ENCODE measurements around the gene ACOT7. TPM values are rescaled to one million over a fixed set of nuclear protein-coding genes. Genes with fewer than 3 reads are reported as not detected.

ACOT7 gene
- total RNA-seq, 1 experiment from 2014 or later = 165 TPM

GRCh38 chr1:6248932-6249738 is 144.4 kb downstream of the ACOT7 start:
- Histone ChIP-seq H3K4me1 (ENCODE audit: insufficient read depth, low read length) (peaks cover 21% of the 10 kb centered on the region), H3K9ac (ENCODE audit: low read length) (no peak overlapping the region), H3K27me3 (ENCODE audit: low read length) (no peaks in the 10 kb centered on the region), H3K9me2 (replicated peaks; ENCODE audit: low read length) (no peaks in the 10 kb centered on the region), H3F3A (ENCODE audit: low read length, unreplicated experiment) (no peaks in the 10 kb centered on the region), H3K4me2 (ENCODE audit: low read length) (no peak overlapping the region), H3K4me3 (ENCODE audit: low read length) (no peak overlapping the region), H3K79me2 (ENCODE audit: low read length) (no peaks in the 10 kb centered on the region), H4K20me1 (ENCODE audit: low read length) (no peaks in the 10 kb centered on the region), H3K27ac (ENCODE audit: low read length) (no peak overlapping the region), H2AFZ (ENCODE audit: low read length) (no peak overlapping the region), H3K36me3 (ENCODE audit: low read depth, low read length) (peaks cover 1% of the 10 kb centered on the region; the same call in 1 of the 2 replicates), H3K9me3 (ENCODE audit: low read length) (no peaks in the 10 kb centered on the region)
- CTCF ChIA-PET = no interaction called here
- intact Hi-C loops (cut with micrococcal nuclease) = loop anchor here (5.0 kb wide), 1 partner anchor 42 kb away; the partner anchor contains the start of gene RNF207
- ATAC-seq (no peak), DNase-seq (no peak)
- BruUV-seq (replicated peaks) = no TSS peak
- POLR2A ChIA-PET (ENCODE audit: unreplicated experiment) = no interaction called here
- no peak for TF ChIP-seq EZH2 (IDR thresholded peaks at IDR 0.05; ENCODE audit: low read length, unreplicated experiment)

- no peak for DNase-seq
- H3F3A ChIP-seq (ENCODE audit: low read length, unreplicated experiment) = no peaks in the 10 kb centered on the region
- H3K9ac ChIP-seq (ENCODE audit: low read length) = no peak overlapping the region
- H4K20me1 ChIP-seq (ENCODE audit: low read length) = no peaks in the 10 kb centered on the region
- ATAC-seq = no peak
- H3K27me3 ChIP-seq (ENCODE audit: low read length) = peaks cover 4% of the 10 kb centered on the region
- peaks cover 21% of the 10 kb centered on the region for H3K4me1 ChIP-seq (ENCODE audit: insufficient read depth, low read length)
- CTCF ChIA-PET = no interaction called here
- H3K4me3 ChIP-seq (ENCODE audit: low read length) = no peak overlapping the region
- intact Hi-C loops (cut with micrococcal nuclease) = loop anchor here (5.0 kb wide), 1 partner anchor 41 kb away; the partner anchor contains the start of gene RNF207
- H3K27ac ChIP-seq (ENCODE audit: low read length) = peak overlapping the region; percentile 67
- no TSS peak for BruUV-seq (replicated peaks)
- H3K4me2 ChIP-seq (ENCODE audit: low read length) = no peak overlapping the region
- POLR2A ChIA-PET (ENCODE audit: unreplicated experiment) = no interaction called here
- TF ChIP-seq EZH2phosphoT487 (IDR thresholded peaks at IDR 0.05; ENCODE audit: borderline replicate concordance, low read length) (no peak), EZH2 (IDR thresholded peaks at IDR 0.05; ENCODE audit: low read length, unreplicated experiment) (no peak), CTCF (conservative IDR thresholded peaks at IDR 0.05; ENCODE audit: low read depth, low read length) (no peak)
- H3K36me3 ChIP-seq (ENCODE audit: low read depth, low read length) = no peaks in the 10 kb centered on the region
- no peaks in the 10 kb centered on the region for H3K79me2 ChIP-seq (ENCODE audit: low read length)
- no peaks in the 10 kb centered on the region for H3K9me2 ChIP-seq (replicated peaks; ENCODE audit: low read length)
- no peak overlapping the region for H2AFZ ChIP-seq (ENCODE audit: low read length)
- no peaks in the 10 kb centered on the region for H3K9me3 ChIP-seq (ENCODE audit: low read length)
Observed at GRCh38 chr1:6248161-6248776, 145.3 kb downstream of the ACOT7 start.

DNA sequence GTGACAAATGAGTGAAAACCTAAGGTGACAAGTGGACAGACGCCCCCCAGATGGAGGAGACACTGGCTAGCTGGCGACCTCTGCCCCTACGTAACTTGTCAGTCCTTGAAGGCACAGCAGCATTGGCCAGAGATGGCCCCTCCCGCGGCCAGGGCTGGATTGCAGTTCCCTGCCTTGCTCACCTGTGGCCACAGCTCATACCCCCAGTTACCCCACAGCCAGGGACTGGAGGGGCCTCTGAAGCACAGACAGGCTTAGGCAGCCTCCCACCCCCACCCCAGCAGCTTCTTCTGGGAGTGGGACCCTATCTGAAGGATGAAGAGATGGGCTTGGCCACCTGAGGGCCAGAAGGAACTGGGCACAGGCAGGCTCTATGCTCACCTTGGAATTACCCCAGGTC is 145.9 kb downstream of the ACOT7 start:
- TSS peak; percentile 46 for BruUV-seq (replicated peaks)
- H3K9me3 ChIP-seq (ENCODE audit: low read length) = no peaks in the 10 kb centered on the region
- H3K27ac ChIP-seq (ENCODE audit: low read length) = peak overlapping the region; percentile 67
- no peak overlapping the region for H2AFZ ChIP-seq (ENCODE audit: low read length)
- DNase-seq = no peak
- ATAC-seq = no peak
- POLR2A ChIA-PET (ENCODE audit: unreplicated experiment) = no interaction called here
- H3K27me3 ChIP-seq (ENCODE audit: low read length) = peaks cover 10% of the 10 kb centered on the region
- H3K4me2 ChIP-seq (ENCODE audit: low read length) = no peak overlapping the region
- H3K4me3 ChIP-seq (ENCODE audit: low read length) = no peak overlapping the region
- peak overlapping the region; percentile 45 for H3K9ac ChIP-seq (ENCODE audit: low read length)
- no peaks in the 10 kb centered on the region for H4K20me1 ChIP-seq (ENCODE audit: low read length)
- no peaks in the 10 kb centered on the region for H3F3A ChIP-seq (ENCODE audit: low read length, unreplicated experiment)
- H3K36me3 ChIP-seq (ENCODE audit: low read depth, low read length) = no peaks in the 10 kb centered on the region
- peaks cover 21% of the 10 kb centered on the region for H3K4me1 ChIP-seq (ENCODE audit: insufficient read depth, low read length)
- CTCF ChIA-PET = interaction anchor here (1.1 to 2.5 kb wide), 4 partner anchors 10 to 190 kb away, joined by 3 to 17 read pairs (median 4); no protein-coding TSS in a partner anchor
- no peaks in the 10 kb centered on the region for H3K79me2 ChIP-seq (ENCODE audit: low read length)
- H3K9me2 ChIP-seq (replicated peaks; ENCODE audit: low read length) = no peaks in the 10 kb centered on the region
- intact Hi-C loops (cut with micrococcal nuclease) = loop anchor here (2.0 to 5.0 kb wide), 2 partner anchors 40 to 157 kb away; partner anchors contain the start of gene RNF207
- TF ChIP-seq EZH2phosphoT487 (IDR thresholded peaks at IDR 0.05; ENCODE audit: borderline replicate concordance, low read length) (no peak), CTCF (conservative IDR thresholded peaks at IDR 0.05; ENCODE audit: low read depth, low read length) (no peak), EZH2 (IDR thresholded peaks at IDR 0.05; ENCODE audit: low read length, unreplicated experiment) (no peak)

Data from PC-3 (cell line).